ENCODE results near the gene FOXP1. TPM values are rescaled to one million over a fixed set of nuclear protein-coding genes. Genes with fewer than 3 reads are reported as not detected.

FOXP1 gene
- total and polyA plus RNA-seq, 4 donors, result 15.2 to 263 (median 110) TPM

- WGBS, 2 donors, result 28 to 35% methylated on average over 7 of the region's 7 CpGs
- no peak for ATAC-seq (ENCODE audit: low FRiP score)
- peaks cover 11 to 40% of the 10 kb centered on the region in 2 donors for H3K4me1 ChIP-seq (ENCODE audit: control insufficient read depth in 1 of 2, insufficient read depth in 2 of 2, low read length in 2 of 2)
- no peak overlapping the region for H3K4me3 ChIP-seq (ENCODE audit: low read length in 2 of 2)
- no peaks in the 10 kb centered on the region for H3K27me3 ChIP-seq (ENCODE audit: control insufficient read depth in 1 of 2, insufficient read depth in 2 of 2, low read length in 1 of 2)
- peak overlapping the region; percentile 10 to 25 for H3K27ac ChIP-seq (ENCODE audit: low read depth in 1 of 2, low read length in 2 of 2)
- peaks cover 4 to 5% of the 10 kb centered on the region in 2 donors for H3K36me3 ChIP-seq (ENCODE audit: control insufficient read depth in 1 of 2, insufficient read depth in 2 of 2, low read length in 1 of 2)
- no peaks in the 10 kb centered on the region for H3K9me3 ChIP-seq (ENCODE audit: control insufficient read depth, low read length)
- no peak for DNase-seq
- intact Hi-C loops (cut with DNase I), result no loop called here
Measured at GRCh38 chr3:71051893-71052687, 531.4 kb downstream of the FOXP1 start.

- Histone ChIP-seq H3K27ac (ENCODE audit: low read depth in 1 of 2, low read length in 2 of 2) (no peak overlapping the region), H3K36me3 (ENCODE audit: control insufficient read depth in 1 of 2, insufficient read depth in 2 of 2, low read length in 1 of 2) (peaks cover 5 to 7% of the 10 kb centered on the region in 2 donors), H3K27me3 (ENCODE audit: control insufficient read depth in 1 of 2, insufficient read depth in 2 of 2, low read length in 1 of 2) (no peaks in the 10 kb centered on the region), H3K9me3 (ENCODE audit: control insufficient read depth, low read length) (no peaks in the 10 kb centered on the region), H3K4me1 (ENCODE audit: control insufficient read depth in 1 of 2, insufficient read depth in 2 of 2, low read length in 2 of 2) (peaks cover 15 to 37% of the 10 kb centered on the region in 2 donors), H3K4me3 (ENCODE audit: low read length in 2 of 2) (no peak overlapping the region)
- intact Hi-C loops (cut with DNase I), result no loop called here
- WGBS, 2 donors, result 37 to 39% methylated on average over 5 of the region's 5 CpGs
- DNase-seq, result no peak
- ATAC-seq (ENCODE audit: low FRiP score), result no peak
Measured at GRCh38 chr3:71051259-71051595, 532.3 kb downstream of the FOXP1 start.

GRCh38 chr3:71050538-71051258 is 532.8 kb downstream of the FOXP1 start:
- ATAC-seq (ENCODE audit: low FRiP score) (no peak), DNase-seq (no peak)
- Histone ChIP-seq H3K4me3 (ENCODE audit: low read length in 2 of 2) (no peak overlapping the region), H3K36me3 (ENCODE audit: control insufficient read depth in 1 of 2, insufficient read depth in 2 of 2, low read length in 1 of 2) (peaks cover 5 to 7% of the 10 kb centered on the region in 2 donors), H3K27me3 (ENCODE audit: control insufficient read depth in 1 of 2, insufficient read depth in 2 of 2, low read length in 1 of 2) (no peaks in the 10 kb centered on the region), H3K9me3 (ENCODE audit: control insufficient read depth, low read length) (no peaks in the 10 kb centered on the region), H3K27ac (ENCODE audit: low read depth in 1 of 2, low read length in 2 of 2) (no peak overlapping the region), H3K4me1 (ENCODE audit: control insufficient read depth in 1 of 2, insufficient read depth in 2 of 2, low read length in 2 of 2) (peaks cover 15 to 38% of the 10 kb centered on the region in 2 donors)
- intact Hi-C loops (cut with DNase I), result no loop called here
- WGBS, 2 donors, result 52 to 58% methylated on average over 6 of the region's 6 CpGs

GRCh38 chr3:71050166-71050537 is 533.4 kb downstream of the FOXP1 start:
- Histone ChIP-seq H3K27me3 (ENCODE audit: control insufficient read depth in 1 of 2, insufficient read depth in 2 of 2, low read length in 1 of 2) (no peaks in the 10 kb centered on the region), H3K36me3 (ENCODE audit: control insufficient read depth in 1 of 2, insufficient read depth in 2 of 2, low read length in 1 of 2) (peaks cover 9% of the 10 kb centered on the region in 2 donors), H3K4me3 (ENCODE audit: low read length in 2 of 2) (no peak overlapping the region), H3K27ac (ENCODE audit: low read depth in 1 of 2, low read length in 2 of 2) (no peak overlapping the region), H3K9me3 (ENCODE audit: control insufficient read depth, low read length) (no peaks in the 10 kb centered on the region), H3K4me1 (ENCODE audit: control insufficient read depth in 1 of 2, insufficient read depth in 2 of 2, low read length in 2 of 2) (peaks cover 15 to 39% of the 10 kb centered on the region in 2 donors)
- ATAC-seq (ENCODE audit: low FRiP score) (no peak), DNase-seq (no peak)
- WGBS, 2 donors, result 7 to 10% methylated on average over 2 of the region's 2 CpGs
- intact Hi-C loops (cut with DNase I), result no loop called here

- peak; percentile 13 for ATAC-seq (ENCODE audit: low FRiP score)
- H3K27me3 ChIP-seq (ENCODE audit: control insufficient read depth in 1 of 2, insufficient read depth in 2 of 2, low read length in 1 of 2), result no peaks in the 10 kb centered on the region
- peaks cover 13 to 30% of the 10 kb centered on the region in 2 donors for H3K4me1 ChIP-seq (ENCODE audit: control insufficient read depth in 1 of 2, insufficient read depth in 2 of 2, low read length in 2 of 2)
- H3K4me3 ChIP-seq (ENCODE audit: low read length in 2 of 2), result no peak overlapping the region
- H3K36me3 ChIP-seq (ENCODE audit: control insufficient read depth in 1 of 2, insufficient read depth in 2 of 2, low read length in 1 of 2), result peaks cover 9 to 11% of the 10 kb centered on the region in 2 donors
- no peak for DNase-seq
- H3K27ac ChIP-seq (ENCODE audit: low read depth in 1 of 2, low read length in 2 of 2), result peak overlapping the region in 1 of 2 donors; percentile 25
- no peaks in the 10 kb centered on the region for H3K9me3 ChIP-seq (ENCODE audit: control insufficient read depth, low read length)
- intact Hi-C loops (cut with DNase I), result no loop called here
- WGBS, 2 donors, result 9 to 12% methylated on average over 12 of the region's 12 CpGs
Measured at GRCh38 chr3:71048948-71049347, 534.6 kb downstream of the FOXP1 start.

- no peaks in the 10 kb centered on the region for H3K9me3 ChIP-seq (ENCODE audit: control insufficient read depth, low read length)
- 24 to 30% methylated on average over 8 of the region's 8 CpGs for WGBS, 2 donors
- peaks cover 12 to 13% of the 10 kb centered on the region in 2 donors for H3K36me3 ChIP-seq (ENCODE audit: control insufficient read depth in 1 of 2, insufficient read depth in 2 of 2, low read length in 1 of 2)
- no peak overlapping the region for H3K27ac ChIP-seq (ENCODE audit: low read depth in 1 of 2, low read length in 2 of 2)
- no peak overlapping the region for H3K4me3 ChIP-seq (ENCODE audit: low read length in 2 of 2)
- H3K27me3 ChIP-seq (ENCODE audit: control insufficient read depth in 1 of 2, insufficient read depth in 2 of 2, low read length in 1 of 2), result no peaks in the 10 kb centered on the region
- H3K4me1 ChIP-seq (ENCODE audit: control insufficient read depth in 1 of 2, insufficient read depth in 2 of 2, low read length in 2 of 2), result peaks cover 8 to 30% of the 10 kb centered on the region in 2 donors
- intact Hi-C loops (cut with DNase I), result no loop called here
- no peak for DNase-seq
- no peak for ATAC-seq (ENCODE audit: low FRiP score)
Measured at GRCh38 chr3:71047616-71048531, 535.7 kb downstream of the FOXP1 start.

- Histone ChIP-seq H3K36me3 (ENCODE audit: control insufficient read depth in 1 of 2, insufficient read depth in 2 of 2, low read length in 1 of 2) (peaks cover 11% of the 10 kb centered on the region in 2 donors), H3K4me3 (ENCODE audit: low read length in 2 of 2) (no peak overlapping the region), H3K9me3 (ENCODE audit: control insufficient read depth, low read length) (no peaks in the 10 kb centered on the region), H3K4me1 (ENCODE audit: control insufficient read depth in 1 of 2, insufficient read depth in 2 of 2, low read length in 2 of 2) (peaks cover 7 to 23% of the 10 kb centered on the region in 2 donors), H3K27ac (ENCODE audit: low read depth in 1 of 2, low read length in 2 of 2) (no peak overlapping the region), H3K27me3 (ENCODE audit: control insufficient read depth in 1 of 2, insufficient read depth in 2 of 2, low read length in 1 of 2) (no peaks in the 10 kb centered on the region)
- ATAC-seq (ENCODE audit: low FRiP score), result no peak
- intact Hi-C loops (cut with DNase I), result no loop called here
- no peak for DNase-seq
- 43 to 49% methylated on average over 3 of the region's 3 CpGs for WGBS, 2 donors
Measured at GRCh38 chr3:71046791-71047190, 536.7 kb downstream of the FOXP1 start.

GRCh38 chr3:71045917-71046282 is 537.6 kb downstream of the FOXP1 start:
- intact Hi-C loops (cut with DNase I), result no loop called here
- no peak for ATAC-seq (ENCODE audit: low FRiP score)
- H3K9me3 ChIP-seq (ENCODE audit: control insufficient read depth, low read length), result no peaks in the 10 kb centered on the region
- H3K27me3 ChIP-seq (ENCODE audit: control insufficient read depth in 1 of 2, insufficient read depth in 2 of 2, low read length in 1 of 2), result no peaks in the 10 kb centered on the region
- peaks cover 9 to 13% of the 10 kb centered on the region in 2 donors for H3K36me3 ChIP-seq (ENCODE audit: control insufficient read depth in 1 of 2, insufficient read depth in 2 of 2, low read length in 1 of 2)
- no peak overlapping the region for H3K27ac ChIP-seq (ENCODE audit: low read depth in 1 of 2, low read length in 2 of 2)
- DNase-seq, result no peak
- WGBS, 2 donors, result 90 to 100% methylated on average over 1 of the region's 1 CpG
- H3K4me3 ChIP-seq (ENCODE audit: low read length in 2 of 2), result no peak overlapping the region
- peaks cover 7 to 18% of the 10 kb centered on the region in 2 donors for H3K4me1 ChIP-seq (ENCODE audit: control insufficient read depth in 1 of 2, insufficient read depth in 2 of 2, low read length in 2 of 2)
